HEK293 (cell line): ENCODE results near the gene TRAF3IP3.

Source experiments
- CTCF ChIP-seq: fragments of 450-650 bp; formaldehyde crosslinking; IDR thresholded peaks from 2 replicates; pipeline ENCODE4 v1.5.1; 2016; ENCODE audit warnings: missing biosample characterization, missing genetic modification characterization
- ELK4 ChIP-seq: IDR thresholded peaks from 2 replicates; pipeline ENCODE4 v1.6.1; 2011; ENCODE audit warnings: mild to moderate bottlenecking, low read depth, low read length, borderline replicate concordance
- IKZF3 ChIP-seq: fragments of 450-650 bp; IDR thresholded peaks from 2 replicates; pipeline ENCODE4 v1.5.0; 2018; ENCODE audit warnings: missing biosample characterization, mild to moderate bottlenecking, missing genetic modification characterization, moderate library complexity
- OVOL3 ChIP-seq: fragments of 450-650 bp; formaldehyde crosslinking; IDR thresholded peaks from 2 replicates; pipeline ENCODE4 v1.5.1; 2016; ENCODE audit warnings: missing biosample characterization, missing genetic modification characterization
- PATZ1 ChIP-seq: fragments of 450-650 bp; formaldehyde crosslinking; IDR thresholded peaks from 2 replicates; pipeline ENCODE4 v1.5.1; 2016; ENCODE audit warnings: missing biosample characterization, missing genetic modification characterization
- RBAK ChIP-seq: fragments of 450-650 bp; formaldehyde crosslinking; IDR thresholded peaks from 2 replicates; pipeline ENCODE4 v1.5.1; 2016; ENCODE audit warnings: missing biosample characterization, missing genetic modification characterization
- SCRT2 ChIP-seq: fragments of 450-650 bp; formaldehyde crosslinking; IDR thresholded peaks from 2 replicates; pipeline ENCODE4 v1.5.1; 2016; ENCODE audit warnings: missing biosample characterization, missing genetic modification characterization
- WT1 ChIP-seq: fragments of 450-650 bp; formaldehyde crosslinking; IDR thresholded peaks from 2 replicates; pipeline ENCODE4 v1.5.1; 2016; ENCODE audit warnings: missing biosample characterization, missing genetic modification characterization
- ZBTB1 ChIP-seq: fragments of 450-650 bp; formaldehyde crosslinking; IDR thresholded peaks from 2 replicates; pipeline ENCODE4 v1.5.1; 2016; ENCODE audit warnings: missing biosample characterization, missing genetic modification characterization
- ZBTB17 ChIP-seq: fragments of 450-650 bp; formaldehyde crosslinking; IDR thresholded peaks from 2 replicates; pipeline ENCODE4 v1.5.1; 2016; ENCODE audit warnings: missing biosample characterization, missing genetic modification characterization
- ZEB2 ChIP-seq: fragments of 450-650 bp; formaldehyde crosslinking; IDR thresholded peaks from 2 replicates; pipeline ENCODE4 v1.5.1; 2016; ENCODE audit warnings: missing biosample characterization, missing genetic modification characterization
- ZIC2 ChIP-seq: fragments of 450-650 bp; formaldehyde crosslinking; IDR thresholded peaks from 2 replicates; pipeline ENCODE4 v1.5.1; 2016; ENCODE audit warnings: missing biosample characterization, missing genetic modification characterization
- ZNF19 ChIP-seq: fragments of 450-650 bp; formaldehyde crosslinking; IDR thresholded peaks from 2 replicates; pipeline ENCODE4; 2016; ENCODE audit warnings: missing biosample characterization, missing genetic modification characterization, low read depth
- ZNF2 ChIP-seq: fragments of 450-650 bp; formaldehyde crosslinking; IDR thresholded peaks from 2 replicates; pipeline ENCODE4 v1.5.1; 2016; ENCODE audit warnings: missing biosample characterization, missing genetic modification characterization
- ZNF23 ChIP-seq: fragments of 450-650 bp; formaldehyde crosslinking; IDR thresholded peaks from 2 replicates; pipeline ENCODE4 v1.5.1; 2016; ENCODE audit warnings: missing biosample characterization, missing genetic modification characterization, borderline replicate concordance
- ZNF24 ChIP-seq: fragments of 450-650 bp; formaldehyde crosslinking; IDR thresholded peaks from 2 replicates; pipeline ENCODE4 v1.5.1; 2016; ENCODE audit warnings: missing biosample characterization, missing genetic modification characterization
- ZNF248 ChIP-seq: fragments of 450-650 bp; formaldehyde crosslinking; IDR thresholded peaks from 2 replicates; pipeline ENCODE4 v1.5.1; 2017; ENCODE audit warnings: missing biosample characterization, missing genetic modification characterization
- ZNF266 ChIP-seq: fragments of 450-650 bp; formaldehyde crosslinking; IDR thresholded peaks from 2 replicates; pipeline ENCODE4 v1.5.1; 2016; ENCODE audit warnings: missing biosample characterization, missing genetic modification characterization, low read depth
- ZNF394 ChIP-seq: fragments of 450-650 bp; formaldehyde crosslinking; IDR thresholded peaks from 2 replicates; pipeline ENCODE4 v1.5.1; 2016; ENCODE audit warnings: missing biosample characterization, missing genetic modification characterization, mild to moderate bottlenecking, moderate library complexity, borderline replicate concordance
- ZNF48 ChIP-seq: fragments of 450-650 bp; formaldehyde crosslinking; IDR thresholded peaks from 2 replicates; pipeline ENCODE4 v1.5.1; 2016; ENCODE audit warnings: missing biosample characterization, missing genetic modification characterization
- ZNF488 ChIP-seq: fragments of 450-650 bp; formaldehyde crosslinking; IDR thresholded peaks from 2 replicates; pipeline ENCODE4 v1.5.1; 2016; ENCODE audit warnings: missing biosample characterization, missing genetic modification characterization
- ZNF555 ChIP-seq: fragments of 450-650 bp; formaldehyde crosslinking; conservative IDR thresholded peaks from 2 replicates; pipeline ENCODE4 v1.5.1; 2017; ENCODE audit warnings: missing biosample characterization, mild to moderate bottlenecking, missing genetic modification characterization, inconsistent platforms
- ZNF558 ChIP-seq: fragments of 450-650 bp; formaldehyde crosslinking; IDR thresholded peaks from 2 replicates; pipeline ENCODE4 v1.5.1; 2016; ENCODE audit warnings: missing biosample characterization, missing genetic modification characterization
- ZNF626 ChIP-seq: fragments of 450-650 bp; sonication (Bioruptor Pico); formaldehyde crosslinking; IDR thresholded peaks from 2 replicates; pipeline ENCODE4 v1.5.1; 2018; ENCODE audit warnings: missing biosample characterization, missing genetic modification characterization, inconsistent platforms
- ZNF645 ChIP-seq: fragments of 450-650 bp; formaldehyde crosslinking; IDR thresholded peaks from 2 replicates; pipeline ENCODE4; 2016; ENCODE audit warnings: missing biosample characterization, missing genetic modification characterization
- ZNF660 ChIP-seq: fragments of 450-650 bp; IDR thresholded peaks from 2 replicates; pipeline ENCODE4 v1.5.1; 2018; ENCODE audit warnings: missing biosample characterization, mild to moderate bottlenecking, missing genetic modification characterization
- ZNF664 ChIP-seq: fragments of 450-650 bp; formaldehyde crosslinking; IDR thresholded peaks from 2 replicates; pipeline ENCODE4 v1.5.1; 2016; ENCODE audit warnings: missing biosample characterization, missing genetic modification characterization
- ZNF704 ChIP-seq: fragments of 450-650 bp; formaldehyde crosslinking; IDR thresholded peaks from 2 replicates; pipeline ENCODE4 v1.5.1; 2016; ENCODE audit warnings: missing biosample characterization, missing genetic modification characterization
- ZNF777 ChIP-seq: fragments of 450-650 bp; formaldehyde crosslinking; IDR thresholded peaks from 2 replicates; pipeline ENCODE4 v1.5.1; 2017; ENCODE audit warnings: missing biosample characterization, missing genetic modification characterization, borderline replicate concordance
- ZSCAN30 ChIP-seq: fragments of 450-650 bp; IDR thresholded peaks from 2 replicates; pipeline ENCODE4 v1.5.1; 2018; ENCODE audit warnings: missing biosample characterization, mild to moderate bottlenecking, missing genetic modification characterization, moderate library complexity
- ZSCAN4 ChIP-seq: fragments of 450-650 bp; formaldehyde crosslinking; IDR thresholded peaks from 2 replicates; pipeline ENCODE4 v1.5.1; 2017; ENCODE audit warnings: missing biosample characterization, missing genetic modification characterization

Gene TRAF3IP3

GRCh38 chr1:209827384-209828262 is 71.8 kb downstream of the TRAF3IP3 start, which contains the start of gene UTP25 (continued):
- no peak for TF ChIP-seq ZSCAN4
- TF ChIP-seq ELK4: no peak
- no peak for TF ChIP-seq ZNF248 (tag by site-specific recombination)
- no peak for TF ChIP-seq ZNF19 (tag by site-specific recombination)
- no peak for TF ChIP-seq ZNF23
- no peak for TF ChIP-seq ZNF704 (tag by site-specific recombination)
- no peak for TF ChIP-seq RBAK (tag by site-specific recombination)
- peak; percentile 87; the same call in 1 of the 2 replicates for TF ChIP-seq ZNF660 (tag by site-specific recombination)
- 0 out of 2 replicates have a peak, but pooled peaks have one; percentile 26 for TF ChIP-seq SCRT2 (tag by site-specific recombination)
- TF ChIP-seq CTCF (tag by site-specific recombination): peak; percentile 81
- no peak for TF ChIP-seq ZNF664
- no peak for TF ChIP-seq ZNF626 (tag by site-specific recombination)
- TF ChIP-seq ZNF777 (tag by site-specific recombination): no peak
- TF ChIP-seq ZNF645 (tag by site-specific recombination): no peak
- no peak; the same call in 1 of the 2 replicates for TF ChIP-seq ZNF394 (tag by site-specific recombination)
- TF ChIP-seq ZEB2 (tag by site-specific recombination): peak; percentile 56
- no peak; the same call in 1 of the 2 replicates for TF ChIP-seq ZNF2 (tag by site-specific recombination)
- no peak for TF ChIP-seq ZIC2
- TF ChIP-seq OVOL3: no peak
- no peak for TF ChIP-seq ZNF488
- peak; percentile 83 for TF ChIP-seq ZBTB17
- no peak for TF ChIP-seq ZSCAN30 (tag by site-specific recombination)
- no peak for TF ChIP-seq ZNF555
- peak; percentile 8; the same call in 1 of the 2 replicates for TF ChIP-seq ZNF558 (tag by site-specific recombination)
- TF ChIP-seq WT1 (tag by site-specific recombination): no peak
- TF ChIP-seq IKZF3 (tag by site-specific recombination): no peak
- TF ChIP-seq ZBTB1 (tag by site-specific recombination): no peak
- no peak for TF ChIP-seq ZNF48 (tag by site-specific recombination)
- TF ChIP-seq ZNF24 (tag by site-specific recombination): no peak
- 0 out of 2 replicates have a peak, but pooled peaks have one; percentile 0 for TF ChIP-seq PATZ1 (tag by site-specific recombination)
- TF ChIP-seq ZNF266: no peak
